ENCODE measurements around the gene LIPA. TPM values are rescaled to one million over a fixed set of nuclear protein-coding genes. Genes with fewer than 3 reads are reported as not detected.

The LIPA gene
- total RNA-seq, 1 experiment from 2014 or later, result 47.3 TPM

- no peak for TF ChIP-seq RORB (CRISPR knock-in tag; IDR thresholded peaks at IDR 0.05)
- TF ChIP-seq FOXK1 (CRISPR knock-in tag; IDR thresholded peaks at IDR 0.05), result no peak
- TF ChIP-seq E2F5 (CRISPR knock-in tag; IDR thresholded peaks at IDR 0.05), result no peak
- no peak for TF ChIP-seq CBFB (CRISPR knock-in tag; IDR thresholded peaks at IDR 0.05; ENCODE audit: low read depth)
- no peak for TF ChIP-seq TCF7 (CRISPR knock-in tag; IDR thresholded peaks at IDR 0.05; ENCODE audit: low read depth)
- no peak for TF ChIP-seq SOX15 (CRISPR knock-in tag; IDR thresholded peaks at IDR 0.05)
- TF ChIP-seq CTCF (IDR thresholded peaks at IDR 0.05), result no peak
- no peak for TF ChIP-seq JUN (CRISPR knock-in tag; IDR thresholded peaks at IDR 0.05)
- no peak for TF ChIP-seq E2F4 (CRISPR knock-in tag; IDR thresholded peaks at IDR 0.05; ENCODE audit: borderline replicate concordance, low read depth)
- TF ChIP-seq SMAD4 (CRISPR knock-in tag; IDR thresholded peaks at IDR 0.05), result no peak
- TF ChIP-seq EMX1 (CRISPR knock-in tag; IDR thresholded peaks at IDR 0.05), result no peak
- TF ChIP-seq ATF2 (CRISPR knock-in tag; IDR thresholded peaks at IDR 0.05; ENCODE audit: borderline replicate concordance, low read depth), result no peak
- TF ChIP-seq AFF4 (CRISPR knock-in tag; IDR thresholded peaks at IDR 0.05; ENCODE audit: borderline replicate concordance), result no peak
- TF ChIP-seq AR (CRISPR knock-in tag; IDR thresholded peaks at IDR 0.05), result no peak
- no peak for TF ChIP-seq PRRX2 (CRISPR knock-in tag; IDR thresholded peaks at IDR 0.05)
- no peak for TF ChIP-seq ZNF532 (CRISPR knock-in tag; IDR thresholded peaks at IDR 0.05; ENCODE audit: borderline replicate concordance)
- TF ChIP-seq MLX (CRISPR knock-in tag; IDR thresholded peaks at IDR 0.05), result no peak
- Mint-ChIP-seq H3K9me3 (no peaks in the 10 kb centered on the region), H3K4me3 (no peak overlapping the region), H3K27me3 (ENCODE audit: low read depth) (no peaks in the 10 kb centered on the region), H3K36me3 (peaks cover 4% of the 10 kb centered on the region; the same call in 1 of the 2 replicates), H3K27ac (peak overlapping the region; percentile 86; the same call in 1 of the 2 replicates), H3K4me1 (peaks cover 54% of the 10 kb centered on the region)
- ChIA-PET POLR2A (no interaction called here), CTCF (interaction anchor here (1.2 to 3.4 kb wide), 2 partner anchors 8 to 22 kb away, joined by 5 to 11 read pairs; no protein-coding TSS in a partner anchor)
- ATAC-seq (no peak), DNase-seq (ENCODE audit: low spot score) (no peak)
These were observed 11.1 kb downstream of the LIPA start for GRCh38 chr10:89240519-89240918.
